ENCODE measurements around the gene SLC12A2. TPM values are rescaled to one million over a fixed set of nuclear protein-coding genes. Genes with fewer than 3 reads are reported as not detected.

Gene SLC12A2
- polyA plus RNA-seq, 1 experiment: 4.8 TPM

DNA sequence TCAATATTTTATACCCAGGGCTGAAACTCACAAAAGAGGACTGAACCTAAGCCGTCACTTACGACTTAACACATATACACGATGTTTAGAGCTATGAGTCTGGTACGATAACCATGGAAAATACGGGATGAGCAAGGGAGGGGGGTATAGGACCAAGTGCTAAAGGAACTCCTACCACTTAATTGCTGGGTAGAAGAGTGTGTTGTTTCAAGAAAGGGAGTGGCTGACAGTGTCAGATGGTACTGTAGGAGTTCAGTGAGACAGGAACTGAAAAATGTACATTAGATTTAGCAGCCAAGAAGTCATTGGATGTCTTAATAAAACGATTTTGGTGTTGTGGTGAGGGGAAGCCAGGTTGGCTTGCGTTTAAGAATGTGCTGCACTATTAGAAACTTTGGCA, 21.6 kb downstream of the SLC12A2 start:
- no peak for DNase-seq (ENCODE audit: low read depth)
- Histone ChIP-seq H3K27me3 (ENCODE audit: control insufficient read depth, insufficient read depth, low read length) (no peaks in the 10 kb centered on the region), H3K4me3 (ENCODE audit: low read depth, low read length) (no peak overlapping the region), H3K36me3 (ENCODE audit: control insufficient read depth, insufficient read depth, low read length) (no peaks in the 10 kb centered on the region)
- TF ChIP-seq, protein P1, sequence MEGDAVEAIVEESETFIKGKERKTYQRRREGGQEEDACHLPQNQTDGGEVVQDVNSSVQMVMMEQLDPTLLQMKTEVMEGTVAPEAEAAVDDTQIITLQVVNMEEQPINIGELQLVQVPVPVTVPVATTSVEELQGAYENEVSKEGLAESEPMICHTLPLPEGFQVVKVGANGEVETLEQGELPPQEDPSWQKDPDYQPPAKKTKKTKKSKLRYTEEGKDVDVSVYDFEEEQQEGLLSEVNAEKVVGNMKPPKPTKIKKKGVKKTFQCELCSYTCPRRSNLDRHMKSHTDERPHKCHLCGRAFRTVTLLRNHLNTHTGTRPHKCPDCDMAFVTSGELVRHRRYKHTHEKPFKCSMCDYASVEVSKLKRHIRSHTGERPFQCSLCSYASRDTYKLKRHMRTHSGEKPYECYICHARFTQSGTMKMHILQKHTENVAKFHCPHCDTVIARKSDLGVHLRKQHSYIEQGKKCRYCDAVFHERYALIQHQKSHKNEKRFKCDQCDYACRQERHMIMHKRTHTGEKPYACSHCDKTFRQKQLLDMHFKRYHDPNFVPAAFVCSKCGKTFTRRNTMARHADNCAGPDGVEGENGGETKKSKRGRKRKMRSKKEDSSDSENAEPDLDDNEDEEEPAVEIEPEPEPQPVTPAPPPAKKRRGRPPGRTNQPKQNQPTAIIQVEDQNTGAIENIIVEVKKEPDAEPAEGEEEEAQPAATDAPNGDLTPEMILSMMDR (IDR thresholded peaks at IDR 0.05; ENCODE audit: insufficient read depth, low read depth, low read length): no peak
- ChIA-PET CTCF (no interaction called here), POLR2A (no interaction called here)

DNA sequence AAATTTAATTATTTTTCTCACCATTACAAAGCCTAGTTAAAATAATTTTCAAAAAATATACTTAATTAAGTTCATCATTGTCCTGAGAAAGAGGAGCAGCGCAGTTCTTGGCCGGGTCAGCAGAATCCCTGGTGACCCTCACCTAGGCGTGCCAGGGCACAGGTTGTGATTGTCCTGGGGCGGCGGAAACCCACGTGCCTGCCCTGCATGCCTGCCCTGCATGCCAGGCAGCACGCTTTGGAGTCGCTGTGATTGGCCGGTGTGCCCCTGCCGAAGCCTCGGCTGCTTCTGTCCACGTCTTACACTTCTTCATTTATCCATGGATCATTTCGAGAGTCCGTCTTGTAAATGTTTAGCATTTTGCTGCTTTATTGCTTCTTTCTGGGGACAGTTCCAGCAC, 25.6 kb downstream of the SLC12A2 start:
- Histone ChIP-seq H3K36me3 (ENCODE audit: control insufficient read depth, insufficient read depth, low read length) (no peaks in the 10 kb centered on the region), H3K27me3 (ENCODE audit: control insufficient read depth, insufficient read depth, low read length) (no peaks in the 10 kb centered on the region), H3K4me3 (ENCODE audit: low read depth, low read length) (no peak overlapping the region)
- TF ChIP-seq, protein P1 (IDR thresholded peaks at IDR 0.05; ENCODE audit: insufficient read depth, low read depth, low read length): no peak
- ChIA-PET CTCF (no interaction called here), POLR2A (no interaction called here)
- DNase-seq (ENCODE audit: low read depth): no peak

GRCh38 chr5:128109766-128110165, 26.2 kb downstream of the SLC12A2 start:
- Histone ChIP-seq H3K36me3 (ENCODE audit: control insufficient read depth, insufficient read depth, low read length) (peaks cover 1% of the 10 kb centered on the region; the same call in 1 of the 2 replicates), H3K4me3 (ENCODE audit: low read depth, low read length) (no peak overlapping the region), H3K27me3 (ENCODE audit: control insufficient read depth, insufficient read depth, low read length) (no peaks in the 10 kb centered on the region)
- no peak for DNase-seq (ENCODE audit: low read depth)
- ChIA-PET CTCF (no interaction called here), POLR2A (no interaction called here)
- TF ChIP-seq, protein P1 (IDR thresholded peaks at IDR 0.05; ENCODE audit: insufficient read depth, low read depth, low read length): no peak

DNA sequence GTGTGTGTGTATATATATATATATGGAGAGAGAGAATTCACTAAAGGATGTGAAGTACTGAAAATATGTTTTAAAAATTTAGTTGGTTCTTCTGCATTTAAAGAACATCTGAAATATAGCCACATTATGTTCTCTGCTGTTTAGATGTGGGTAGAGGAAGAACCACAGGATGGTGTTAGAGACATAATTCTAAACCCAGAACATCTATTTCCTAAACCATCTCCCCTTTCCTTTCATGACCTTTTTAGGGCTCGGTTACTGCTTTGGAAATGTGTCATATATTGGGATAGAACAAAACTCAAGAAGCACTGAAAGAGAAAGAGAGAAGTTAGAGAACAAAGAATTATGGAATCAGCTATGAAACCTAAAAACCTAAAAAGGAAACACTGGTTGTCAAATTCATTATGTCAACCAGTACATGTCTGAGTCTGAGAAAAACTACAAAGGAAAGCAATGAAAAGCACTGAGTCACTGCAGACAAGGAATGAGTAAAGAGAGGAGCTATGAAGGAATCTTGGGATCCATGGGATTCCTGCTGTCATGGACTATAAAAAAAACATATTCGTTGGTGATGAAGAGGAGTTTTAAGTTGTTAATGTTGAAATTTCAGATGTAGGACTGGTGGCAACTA, 28.4 kb downstream of the SLC12A2 start:
- TF ChIP-seq, protein P1 (IDR thresholded peaks at IDR 0.05; ENCODE audit: insufficient read depth, low read depth, low read length): no peak
- ChIA-PET CTCF (interaction anchor here (1.2 to 1.3 kb wide), 2 partner anchors 89 to 548 kb away, joined by 3 read pairs; no protein-coding TSS in a partner anchor), POLR2A (no interaction called here)
- H3K4me3 ChIP-seq (ENCODE audit: low read depth, low read length): no peak overlapping the region
- no peaks in the 10 kb centered on the region for H3K27me3 ChIP-seq (ENCODE audit: control insufficient read depth, insufficient read depth, low read length)
- peak; percentile 26 for DNase-seq (ENCODE audit: low read depth)
- H3K36me3 ChIP-seq (ENCODE audit: control insufficient read depth, insufficient read depth, low read length): peaks cover 2% of the 10 kb centered on the region

DNA sequence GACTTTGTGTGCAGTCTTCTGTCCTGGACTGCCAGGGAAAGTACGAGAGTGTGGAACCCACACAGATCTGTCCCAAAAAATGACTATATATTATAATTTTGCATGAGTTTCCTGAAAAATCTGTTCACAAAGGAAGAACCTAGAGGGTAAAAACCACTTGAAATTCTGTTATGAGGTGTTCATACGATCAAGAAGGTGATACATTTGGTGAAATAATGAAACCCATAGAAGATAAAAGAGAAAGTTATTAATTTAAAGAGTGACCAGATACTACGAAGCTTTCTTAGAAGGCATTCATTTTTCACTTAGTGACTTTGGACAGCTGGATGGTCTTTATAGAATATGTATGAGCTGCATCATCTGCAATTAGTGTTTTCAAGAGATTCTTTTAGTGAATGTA, 32.9 kb downstream of the SLC12A2 start:
- no peak for DNase-seq (ENCODE audit: low read depth)
- TF ChIP-seq, protein P1 (IDR thresholded peaks at IDR 0.05; ENCODE audit: insufficient read depth, low read depth, low read length): no peak
- Histone ChIP-seq H3K27me3 (ENCODE audit: control insufficient read depth, insufficient read depth, low read length) (no peaks in the 10 kb centered on the region), H3K4me3 (ENCODE audit: low read depth, low read length) (no peak overlapping the region), H3K36me3 (ENCODE audit: control insufficient read depth, insufficient read depth, low read length) (peaks cover 2% of the 10 kb centered on the region)
- ChIA-PET POLR2A (no interaction called here), CTCF (interaction anchor here (0.9 kb wide), 1 partner anchor 9 kb away, joined by 3 read pairs; no protein-coding TSS in a partner anchor)

Measured in BJ (cell line).